HFF-Myc (cell line): ENCODE measurements around the gene CACNA1C.

ENCODE experiments used
- DNase-seq: peaks from one replicate; pipeline ENCODE4 v3.0.0-alpha.2; 2011; ENCODE audit warnings: low read depth; ENCODE audit errors: extremely low read depth
- H3K4me3 ChIP-seq: replicated peaks from 2 replicates; pipeline ENCODE4 v1.5.1; 2011; ENCODE audit warnings: low read depth, mild to moderate bottlenecking, control low read depth, low read length
- CTCF ChIP-seq: IDR thresholded peaks from 2 replicates; pipeline ENCODE4 v1.5.1; 2012; ENCODE audit warnings: mild to moderate bottlenecking, low read depth, low read length, control low read depth; ENCODE audit errors: missing control alignments

Gene CACNA1C

GRCh38 chr12:2607881-2608607 lies 555.3 kb downstream of the CACNA1C start:
- no peak overlapping the region for H3K4me3 ChIP-seq
- DNase-seq, result no peak
- no peak for TF ChIP-seq CTCF

GRCh38 chr12:2608608-2608945 lies 555.8 kb downstream of the CACNA1C start:
- no peak for DNase-seq
- H3K4me3 ChIP-seq, result no peak overlapping the region
- no peak for TF ChIP-seq CTCF

GRCh38 chr12:2609020-2609419 lies 556.2 kb downstream of the CACNA1C start:
- no peak overlapping the region for H3K4me3 ChIP-seq
- TF ChIP-seq CTCF, result no peak
- no peak for DNase-seq

GRCh38 chr12:2610358-2610757 lies 557.6 kb downstream of the CACNA1C start:
- H3K4me3 ChIP-seq, result no peak overlapping the region
- DNase-seq, result no peak
- no peak for TF ChIP-seq CTCF

- H3K4me3 ChIP-seq, result no peak overlapping the region
- no peak for TF ChIP-seq CTCF
- peak; percentile 88 for DNase-seq
Measured at GRCh38 chr12:2613326-2614073, 560.7 kb downstream of the CACNA1C start.

- TF ChIP-seq CTCF, result no peak
- DNase-seq, result no peak
- no peak overlapping the region for H3K4me3 ChIP-seq
Measured at GRCh38 chr12:2614341-2614740, 561.6 kb downstream of the CACNA1C start.
